Ishikawa (cell line): ENCODE data around the gene NMT2.

Experiments used
- CEBPB ChIP-seq: IDR thresholded peaks from 2 replicates; pipeline ENCODE4 v1.6.1; 2012
- CREB1 ChIP-seq: IDR thresholded peaks from 2 replicates; pipeline ENCODE4 v1.6.1; 2012; ENCODE audit warnings: low read depth
- EGR1 ChIP-seq: IDR thresholded peaks from 2 replicates; pipeline ENCODE4 v1.6.1; 2012
- EP300 ChIP-seq: IDR thresholded peaks from 2 replicates; pipeline ENCODE4 v1.6.1; 2012; ENCODE audit warnings: borderline replicate concordance
- FOXM1 ChIP-seq: IDR thresholded peaks from 2 replicates; pipeline ENCODE4 v1.6.1; 2012; ENCODE audit warnings: low read depth, borderline replicate concordance
- MAX ChIP-seq: IDR thresholded peaks from 2 replicates; pipeline ENCODE4 v1.6.1; 2012
- NFIC ChIP-seq: IDR thresholded peaks from 2 replicates; pipeline ENCODE4 v1.6.1; 2012
- RAD21 ChIP-seq: IDR thresholded peaks from 2 replicates; pipeline ENCODE4 v1.6.1; 2012; ENCODE audit warnings: low read depth
- REST ChIP-seq: IDR thresholded peaks from 2 replicates; pipeline ENCODE4 v1.6.1; 2012; ENCODE audit warnings: low read depth, mild to moderate bottlenecking
- TAF1 ChIP-seq: IDR thresholded peaks from 2 replicates; pipeline ENCODE4 v1.6.1; 2012; ENCODE audit warnings: low read depth, mild to moderate bottlenecking
- TCF12 ChIP-seq: IDR thresholded peaks from 2 replicates; pipeline ENCODE4 v1.6.1; 2012; ENCODE audit warnings: low read depth
- TEAD4 ChIP-seq: IDR thresholded peaks from 2 replicates; pipeline ENCODE4 v1.6.1; 2012
- USF1 ChIP-seq: IDR thresholded peaks from 2 replicates; pipeline ENCODE4 v1.6.1; 2012
- YY1 ChIP-seq: IDR thresholded peaks from 2 replicates; pipeline ENCODE4 v1.6.1; 2012; ENCODE audit warnings: low read depth
- ZBTB7A ChIP-seq: IDR thresholded peaks from 2 replicates; pipeline ENCODE4 v1.6.1; 2012; ENCODE audit warnings: low read depth

NMT2 gene

GRCh38 chr10:15112657-15113056 is 55.8 kb downstream of the NMT2 start:
- no peak for TF ChIP-seq TEAD4

GRCh38 chr10:15106352-15107013 is 62.0 kb downstream of the NMT2 start:
- TF ChIP-seq MAX: no peak
- TF ChIP-seq EGR1: no peak
- peak; percentile 82 for TF ChIP-seq RAD21
- no peak for TF ChIP-seq NFIC
- no peak for TF ChIP-seq USF1

- TF ChIP-seq NFIC (no peak), FOXM1 (no peak), USF1 (no peak), CEBPB (no peak), EP300 (no peak), TAF1 (no peak), REST (no peak), CREB1 (no peak), EGR1 (no peak), MAX (no peak), TCF12 (no peak), RAD21 (no peak)
Observed at GRCh38 chr10:15103513-15103912, 65.0 kb downstream of the NMT2 start.

- TF ChIP-seq TCF12 (no peak), EGR1 (no peak), TAF1 (no peak)
Observed at GRCh38 chr10:15099886-15100285, 68.6 kb downstream of the NMT2 start.

- TF ChIP-seq MAX (peak; percentile 81), ZBTB7A (peak; percentile 70; the same call in 1 of the 2 replicates), TAF1 (peak; percentile 94), FOXM1 (0 out of 2 replicates have a peak, but pooled peaks have one; percentile 12), NFIC (0 out of 2 replicates have a peak, but pooled peaks have one; percentile 8), USF1 (peak; percentile 74; the same call in 1 of the 2 replicates), EP300 (no peak), TCF12 (peak; percentile 61; the same call in 1 of the 2 replicates), REST (no peak; the same call in 1 of the 2 replicates), YY1 (peak; percentile 77; the same call in 1 of the 2 replicates), EGR1 (peak; percentile 88), RAD21 (no peak), CEBPB (no peak), CREB1 (0 out of 2 replicates have a peak, but pooled peaks have one; percentile 34)
Observed at GRCh38 chr10:15097011-15097812, 71.3 kb downstream of the NMT2 start, which contains the start of gene RPP38. Gene RPP38, plus strand, starts transcription at chr10:15097355. Its CDS starts 5,960 bp downstream, at chr10:15103315.
